SK-MEL-5 (cell line): ENCODE results near the gene SNED1. TPM values are rescaled to one million over a fixed set of nuclear protein-coding genes. Genes with fewer than 3 reads are reported as not detected.

Experiments
- DNase-seq: peaks from one replicate; pipeline ENCODE4 v3.0.0-alpha.2; 2016; ENCODE audit warnings: low read depth, low spot score
- in situ Hi-C: cut with HindIII; loops from 2 replicates; pipeline ENCODE4 v1.10.0; 2016; ENCODE audit warnings: low sequenced_read_pairs, high pct_unique_total_duplicates, low pct_unique_long_range_greater_than_20kb
- total RNA-seq: library from RNA; depleted of rRNA; stranded (reverse); fragments of >200 nt; shearing (Covaris generic); gene quantifications from 2 replicates; pipeline ENCODE4 v1.2.3, GENCODE V29; 2014

Gene SNED1
- total RNA-seq, 1 experiment from 2014 or later: 0.13 TPM

GRCh38 chr2:241009601-241010530, 11.4 kb downstream of the SNED1 start:
- DNase-seq: no peak
- in situ Hi-C loops: no loop called here

GRCh38 chr2:241010531-241011295, 12.3 kb downstream of the SNED1 start:
- in situ Hi-C loops: no loop called here
- no peak for DNase-seq

- no peak for DNase-seq
- in situ Hi-C loops: no loop called here
Observed at GRCh38 chr2:241011296-241011600, 12.8 kb downstream of the SNED1 start.

- in situ Hi-C loops: no loop called here
- DNase-seq: no peak
Observed at GRCh38 chr2:241011751-241012510, 13.5 kb downstream of the SNED1 start.

- in situ Hi-C loops: no loop called here
Observed at GRCh38 chr2:241014224-241014623, 15.8 kb downstream of the SNED1 start.

GRCh38 chr2:241014764-241015163, 16.3 kb downstream of the SNED1 start:
- no peak for DNase-seq
- in situ Hi-C loops: no loop called here

More at GRCh38 chr2:241014224-241014623, 15.8 kb downstream of the SNED1 start:
- DNase-seq: no peak

- no peak for DNase-seq
- in situ Hi-C loops: no loop called here
Observed at GRCh38 chr2:241015439-241015838, 17.0 kb downstream of the SNED1 start.

- in situ Hi-C loops: no loop called here
- no peak for DNase-seq
Observed at GRCh38 chr2:241017228-241017940, 19.0 kb downstream of the SNED1 start.

- DNase-seq: no peak
- in situ Hi-C loops: no loop called here
Observed at GRCh38 chr2:241018051-241018891, 19.9 kb downstream of the SNED1 start.

GRCh38 chr2:241019441-241020139, 21.2 kb downstream of the SNED1 start:
- no peak for DNase-seq
- in situ Hi-C loops: no loop called here

- in situ Hi-C loops: no loop called here
- DNase-seq: no peak
Observed at GRCh38 chr2:241020201-241020600, 21.8 kb downstream of the SNED1 start.

- in situ Hi-C loops: no loop called here
- DNase-seq: no peak
Observed at GRCh38 chr2:241020629-241021190, 22.3 kb downstream of the SNED1 start.

GRCh38 chr2:241025639-241026038, 27.2 kb downstream of the SNED1 start:
- in situ Hi-C loops: no loop called here
- no peak for DNase-seq

GRCh38 chr2:241029599-241030332, 31.3 kb downstream of the SNED1 start:
- no peak for DNase-seq
- in situ Hi-C loops: no loop called here

GRCh38 chr2:241030333-241030680, 31.9 kb downstream of the SNED1 start:
- no peak for DNase-seq
- in situ Hi-C loops: no loop called here
